ENCODE data around the gene SMOC2.

The SMOC2 gene

DNA sequence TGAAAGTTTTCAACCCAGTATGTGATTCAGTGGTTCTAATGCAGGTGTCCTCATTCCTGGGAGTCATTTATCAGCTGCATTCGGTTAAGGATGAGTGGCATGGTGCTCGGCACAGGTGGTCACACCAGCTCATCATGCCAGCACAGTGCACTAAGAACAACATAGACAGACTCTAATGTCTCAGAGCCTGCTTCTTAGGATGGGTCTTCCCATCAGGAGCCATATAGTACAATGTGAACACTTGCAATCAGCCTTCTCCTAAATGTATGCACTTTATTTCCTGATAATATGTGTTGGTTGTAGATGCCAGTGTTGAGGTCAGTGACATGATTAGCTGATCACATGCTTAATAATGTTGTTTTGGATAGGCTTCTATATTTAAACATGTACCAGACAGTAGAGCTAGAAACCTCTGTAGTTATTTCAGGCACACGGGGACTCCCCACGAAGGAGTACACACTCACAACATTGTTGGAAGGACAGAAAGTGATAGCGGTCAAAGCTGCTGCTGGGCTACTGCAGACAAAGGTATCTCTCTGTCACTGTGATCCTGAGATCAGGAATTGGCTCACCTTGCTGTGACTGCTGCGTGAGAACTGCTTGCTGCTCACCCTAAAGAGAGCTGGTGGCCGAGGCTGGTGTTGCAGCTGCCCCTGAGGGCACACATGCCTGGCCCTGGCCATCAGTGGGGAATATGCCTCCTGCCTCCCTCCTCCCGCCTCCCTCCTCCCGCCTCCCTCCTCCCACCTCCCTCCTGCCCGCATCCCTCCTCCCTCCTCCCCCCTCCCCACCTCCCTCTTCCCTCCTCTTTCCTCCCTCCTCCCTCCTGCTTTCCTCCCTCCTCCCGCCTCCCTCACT is 195.4 kb downstream of the SMOC2 start:
- Histone ChIP-seq H3K4me1 (ENCODE audit: control insufficient read depth, insufficient read depth, low read length) (no peaks in the 10 kb centered on the region), H3K9me3 (ENCODE audit: control insufficient read depth, insufficient read depth, low read depth, low read length) (no peaks in the 10 kb centered on the region), H3K27ac (ENCODE audit: extremely low read depth, low read depth, low read length) (no peak overlapping the region), H3K4me3 (ENCODE audit: low read depth, low read length) (no peak overlapping the region), H3K36me3 (ENCODE audit: control insufficient read depth in 2 of 2, insufficient read depth in 1 of 2, low read length in 2 of 2) (no peaks in the 10 kb centered on the region)
- CTCF ChIA-PET: interaction anchor here (0.6 to 1.2 kb wide), 3 partner anchors 20 to 1378 kb away, joined by 3 read pairs; no protein-coding TSS in a partner anchor
- TF ChIP-seq MZF1 (tag by site-specific recombination; IDR thresholded peaks at IDR 0.05; ENCODE audit: borderline replicate concordance) (no peak), ZNF521 (tag by site-specific recombination; IDR thresholded peaks at IDR 0.05) (no peak), ZNF548 (tag by site-specific recombination; IDR thresholded peaks at IDR 0.05) (no peak), KLF9 (tag by site-specific recombination; IDR thresholded peaks at IDR 0.05; ENCODE audit: low read depth) (no peak), ZBTB8A (tag by site-specific recombination; IDR thresholded peaks at IDR 0.05) (no peak), ZNF677 (tag by site-specific recombination; IDR thresholded peaks at IDR 0.05) (no peak), KLF10 (tag by site-specific recombination; IDR thresholded peaks at IDR 0.05) (no peak), ZBTB7A (tag by site-specific recombination; IDR thresholded peaks at IDR 0.05; ENCODE audit: low read depth) (no peak), ZNF776 (tag by site-specific recombination; IDR thresholded peaks at IDR 0.05; ENCODE audit: borderline replicate concordance) (no peak), ZNF433 (tag by site-specific recombination; IDR thresholded peaks at IDR 0.05; ENCODE audit: low read depth) (no peak)
- TF ChIP-seq, protein P1, sequence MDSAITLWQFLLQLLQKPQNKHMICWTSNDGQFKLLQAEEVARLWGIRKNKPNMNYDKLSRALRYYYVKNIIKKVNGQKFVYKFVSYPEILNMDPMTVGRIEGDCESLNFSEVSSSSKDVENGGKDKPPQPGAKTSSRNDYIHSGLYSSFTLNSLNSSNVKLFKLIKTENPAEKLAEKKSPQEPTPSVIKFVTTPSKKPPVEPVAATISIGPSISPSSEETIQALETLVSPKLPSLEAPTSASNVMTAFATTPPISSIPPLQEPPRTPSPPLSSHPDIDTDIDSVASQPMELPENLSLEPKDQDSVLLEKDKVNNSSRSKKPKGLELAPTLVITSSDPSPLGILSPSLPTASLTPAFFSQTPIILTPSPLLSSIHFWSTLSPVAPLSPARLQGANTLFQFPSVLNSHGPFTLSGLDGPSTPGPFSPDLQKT (IDR thresholded peaks at IDR 0.05; ENCODE audit: borderline replicate concordance, low read depth, low read length): no peak
- TF ChIP-seq, protein P2, sequence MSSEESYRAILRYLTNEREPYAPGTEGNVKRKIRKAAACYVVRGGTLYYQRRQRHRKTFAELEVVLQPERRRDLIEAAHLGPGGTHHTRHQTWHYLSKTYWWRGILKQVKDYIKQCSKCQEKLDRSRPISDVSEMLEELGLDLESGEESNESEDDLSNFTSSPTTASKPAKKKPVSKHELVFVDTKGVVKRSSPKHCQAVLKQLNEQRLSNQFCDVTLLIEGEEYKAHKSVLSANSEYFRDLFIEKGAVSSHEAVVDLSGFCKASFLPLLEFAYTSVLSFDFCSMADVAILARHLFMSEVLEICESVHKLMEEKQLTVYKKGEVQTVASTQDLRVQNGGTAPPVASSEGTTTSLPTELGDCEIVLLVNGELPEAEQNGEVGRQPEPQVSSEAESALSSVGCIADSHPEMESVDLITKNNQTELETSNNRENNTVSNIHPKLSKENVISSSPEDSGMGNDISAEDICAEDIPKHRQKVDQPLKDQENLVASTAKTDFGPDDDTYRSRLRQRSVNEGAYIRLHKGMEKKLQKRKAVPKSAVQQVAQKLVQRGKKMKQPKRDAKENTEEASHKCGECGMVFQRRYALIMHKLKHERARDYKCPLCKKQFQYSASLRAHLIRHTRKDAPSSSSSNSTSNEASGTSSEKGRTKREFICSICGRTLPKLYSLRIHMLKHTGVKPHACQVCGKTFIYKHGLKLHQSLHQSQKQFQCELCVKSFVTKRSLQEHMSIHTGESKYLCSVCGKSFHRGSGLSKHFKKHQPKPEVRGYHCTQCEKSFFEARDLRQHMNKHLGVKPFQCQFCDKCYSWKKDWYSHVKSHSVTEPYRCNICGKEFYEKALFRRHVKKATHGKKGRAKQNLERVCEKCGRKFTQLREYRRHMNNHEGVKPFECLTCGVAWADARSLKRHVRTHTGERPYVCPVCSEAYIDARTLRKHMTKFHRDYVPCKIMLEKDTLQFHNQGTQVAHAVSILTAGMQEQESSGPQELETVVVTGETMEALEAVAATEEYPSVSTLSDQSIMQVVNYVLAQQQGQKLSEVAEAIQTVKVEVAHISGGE (tag by site-specific recombination; conservative IDR thresholded peaks at IDR 0.05; ENCODE audit: low read depth): no peak
- TF ChIP-seq, protein P3, sequence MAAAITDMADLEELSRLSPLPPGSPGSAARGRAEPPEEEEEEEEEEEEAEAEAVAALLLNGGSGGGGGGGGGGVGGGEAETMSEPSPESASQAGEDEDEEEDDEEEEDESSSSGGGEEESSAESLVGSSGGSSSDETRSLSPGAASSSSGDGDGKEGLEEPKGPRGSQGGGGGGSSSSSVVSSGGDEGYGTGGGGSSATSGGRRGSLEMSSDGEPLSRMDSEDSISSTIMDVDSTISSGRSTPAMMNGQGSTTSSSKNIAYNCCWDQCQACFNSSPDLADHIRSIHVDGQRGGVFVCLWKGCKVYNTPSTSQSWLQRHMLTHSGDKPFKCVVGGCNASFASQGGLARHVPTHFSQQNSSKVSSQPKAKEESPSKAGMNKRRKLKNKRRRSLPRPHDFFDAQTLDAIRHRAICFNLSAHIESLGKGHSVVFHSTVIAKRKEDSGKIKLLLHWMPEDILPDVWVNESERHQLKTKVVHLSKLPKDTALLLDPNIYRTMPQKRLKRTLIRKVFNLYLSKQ (tag by site-specific recombination; IDR thresholded peaks at IDR 0.05; ENCODE audit: borderline replicate concordance): no peak
- POLR2A ChIA-PET: no interaction called here

DNA sequence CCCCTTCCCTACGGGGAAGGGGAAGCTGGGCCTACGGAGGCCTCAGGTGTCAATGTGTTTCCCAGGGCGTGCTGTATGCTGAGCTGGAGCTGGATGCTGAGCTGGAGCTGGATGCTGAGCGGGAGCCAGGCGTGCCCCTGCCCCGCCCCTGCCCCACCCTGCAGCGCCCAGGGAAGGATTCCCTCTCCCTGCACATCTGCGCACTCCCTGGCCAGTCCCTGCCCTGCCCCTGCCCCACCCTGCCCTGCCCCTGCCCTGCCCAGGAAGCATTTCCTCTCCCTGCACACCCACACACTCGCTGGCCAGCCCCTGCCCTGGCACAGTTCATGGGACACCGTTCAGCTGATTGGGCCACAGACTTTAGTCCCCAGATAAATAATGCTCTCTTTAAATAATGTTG is 196.8 kb downstream of the SMOC2 start:
- Histone ChIP-seq H3K4me1 (ENCODE audit: control insufficient read depth, insufficient read depth, low read length) (no peaks in the 10 kb centered on the region), H3K27ac (ENCODE audit: extremely low read depth, low read depth, low read length) (no peak overlapping the region), H3K36me3 (ENCODE audit: control insufficient read depth in 2 of 2, insufficient read depth in 1 of 2, low read length in 2 of 2) (no peaks in the 10 kb centered on the region), H3K4me3 (ENCODE audit: low read depth, low read length) (no peak overlapping the region), H3K9me3 (ENCODE audit: control insufficient read depth, insufficient read depth, low read depth, low read length) (no peaks in the 10 kb centered on the region)
- TF ChIP-seq ZNF776 (tag by site-specific recombination; IDR thresholded peaks at IDR 0.05; ENCODE audit: borderline replicate concordance) (no peak), KLF1 (tag by site-specific recombination; IDR thresholded peaks at IDR 0.05) (peak; percentile 99)
- ChIA-PET CTCF (no interaction called here), POLR2A (no interaction called here)

Measured in HEK293 (cell line).